MM.1S (cell line): ENCODE measurements around the gene EML5.

Experiments used
- DNase-seq: peaks from one replicate; pipeline ENCODE4 v3.0.0-alpha.2; 2015
- H2AFZ ChIP-seq: fragments of 300-600 bp; sonication (generic); 2 replicates; pipeline ENCODE4 v1.6.0; 2016; ENCODE audit warnings: antibody characterized with exemption, low read length
- H3F3A ChIP-seq: fragments of 300-600 bp; sonication (generic); 2 replicates; pipeline ENCODE4 v1.6.1; 2016; ENCODE audit warnings: mild to moderate bottlenecking, antibody characterized with exemption, low read length, moderate library complexity, mixed read lengths; ENCODE audit not compliant: insufficient read depth
- H3K27ac ChIP-seq: fragments of 300-600 bp; sonication (generic); 2 replicates; pipeline ENCODE4 v1.5.1; 2016; ENCODE audit warnings: mild to moderate bottlenecking, low read length
- H3K27me3 ChIP-seq: fragments of 300-600 bp; sonication (generic); replicated peaks from 2 replicates; pipeline ENCODE4 v1.6.0; 2016; ENCODE audit warnings: low read length; ENCODE audit not compliant: insufficient read depth
- H3K36me3 ChIP-seq: fragments of 300-600 bp; sonication (generic); replicated peaks from 2 replicates; pipeline ENCODE4 v1.6.1; 2016; ENCODE audit warnings: mild to moderate bottlenecking, low read length, mixed read lengths; ENCODE audit not compliant: insufficient read depth
- H3K4me1 ChIP-seq: fragments of 300-600 bp; sonication (generic); 2 replicates; pipeline ENCODE4 v1.6.1; 2016; ENCODE audit warnings: low read length, mixed read lengths
- H3K4me2 ChIP-seq: fragments of 300-600 bp; sonication (generic); 2 replicates; pipeline ENCODE4 v1.6.0; 2016; ENCODE audit warnings: low read depth, low read length
- H3K4me3 ChIP-seq: fragments of 300-600 bp; sonication (generic); 2 replicates; pipeline ENCODE4 v1.5.1; 2016; ENCODE audit warnings: low read length, mixed read lengths
- H3K79me2 ChIP-seq: fragments of 300-600 bp; sonication (generic); 2 replicates; pipeline ENCODE4 v1.6.1; 2016; ENCODE audit warnings: mixed run types, low read length, mixed read lengths
- H3K9ac ChIP-seq: fragments of 300-600 bp; sonication (generic); 2 replicates; pipeline ENCODE4 v1.6.1; 2016; ENCODE audit warnings: low read length, mixed read lengths
- H3K9me2 ChIP-seq: fragments of 300-600 bp; sonication (generic); replicated peaks from 2 replicates; pipeline ENCODE4 v1.6.1; 2016; ENCODE audit warnings: mild to moderate bottlenecking, low read length, mixed read lengths; ENCODE audit not compliant: insufficient read depth
- H3K9me3 ChIP-seq: fragments of 300-600 bp; sonication (generic); replicated peaks from 2 replicates; pipeline ENCODE4 v1.6.1; 2016; ENCODE audit warnings: mild to moderate bottlenecking, low read length, mixed read lengths; ENCODE audit not compliant: insufficient read depth
- H4K20me1 ChIP-seq: fragments of 300-600 bp; sonication (generic); 2 replicates; pipeline ENCODE4 v1.6.1; 2016; ENCODE audit warnings: mild to moderate bottlenecking, low read length, moderate library complexity, mixed read lengths; ENCODE audit not compliant: insufficient read depth
- CTCF ChIP-seq: fragments of 300-600 bp; sonication (generic); IDR thresholded peaks from 2 replicates; pipeline ENCODE4 v1.5.1; 2016; ENCODE audit warnings: antibody characterized with exemption, low read length, mixed read lengths
- EZH2 ChIP-seq: fragments of 300-600 bp; sonication (generic); optimal IDR thresholded peaks from 2 replicates; pipeline ENCODE3; 2017; ENCODE audit warnings: low read depth, mild to moderate bottlenecking, antibody characterized with exemption, low read length, mixed read lengths
- EZH2phosphoT487 ChIP-seq: fragments of 300-600 bp; sonication (generic); IDR thresholded peaks from 2 replicates; pipeline ENCODE4 v1.6.1; 2018; ENCODE audit warnings: antibody characterized with exemption, low read length

EML5 gene

GRCh38 chr14:88786715-88787114 is 6.0 kb downstream of the EML5 start:
- TF ChIP-seq CTCF = no peak
- no peak for TF ChIP-seq EZH2
- TF ChIP-seq EZH2phosphoT487 = no peak
- no peaks in the 10 kb centered on the region for H3K27me3 ChIP-seq
- no peak overlapping the region for H3K4me2 ChIP-seq
- H2AFZ ChIP-seq = no peak overlapping the region
- no peak overlapping the region for H3K9ac ChIP-seq
- no peaks in the 10 kb centered on the region for H3K9me2 ChIP-seq
- no peaks in the 10 kb centered on the region for H3K4me1 ChIP-seq
- H3K36me3 ChIP-seq = no peaks in the 10 kb centered on the region
- H3K79me2 ChIP-seq = no peaks in the 10 kb centered on the region
- H3K27ac ChIP-seq = no peak overlapping the region
- H4K20me1 ChIP-seq = no peaks in the 10 kb centered on the region
- H3F3A ChIP-seq = no peaks in the 10 kb centered on the region
- no peak for DNase-seq
- H3K9me3 ChIP-seq = no peaks in the 10 kb centered on the region
- no peak overlapping the region for H3K4me3 ChIP-seq

- no peaks in the 10 kb centered on the region for H3K4me1 ChIP-seq
These were observed 6.8 kb downstream of the EML5 start for GRCh38 chr14:88785911-88786310.

GRCh38 chr14:88775532-88775931 is 17.2 kb downstream of the EML5 start:
- H3K4me2 ChIP-seq = no peak overlapping the region
- DNase-seq = no peak
- TF ChIP-seq EZH2 = no peak

More at GRCh38 chr14:88785911-88786310, 6.8 kb downstream of the EML5 start:
- no peaks in the 10 kb centered on the region for H3F3A ChIP-seq
- H3K27ac ChIP-seq = no peak overlapping the region
- H3K9ac ChIP-seq = no peak overlapping the region
- H3K27me3 ChIP-seq = no peaks in the 10 kb centered on the region
- H2AFZ ChIP-seq = no peak overlapping the region
- H3K36me3 ChIP-seq = no peaks in the 10 kb centered on the region
- no peaks in the 10 kb centered on the region for H3K9me2 ChIP-seq
- H3K4me3 ChIP-seq = no peak overlapping the region
- DNase-seq = no peak
- no peaks in the 10 kb centered on the region for H3K9me3 ChIP-seq
- no peak for TF ChIP-seq CTCF
- TF ChIP-seq EZH2phosphoT487 = no peak
- TF ChIP-seq EZH2 = no peak
- H3K79me2 ChIP-seq = no peaks in the 10 kb centered on the region
- H3K4me2 ChIP-seq = no peak overlapping the region
- H4K20me1 ChIP-seq = no peaks in the 10 kb centered on the region

GRCh38 chr14:88770736-88771135 is 22.0 kb downstream of the EML5 start:
- TF ChIP-seq EZH2 (no peak), EZH2phosphoT487 (no peak), CTCF (no peak)
- no peaks in the 10 kb centered on the region for H3K9me2 ChIP-seq
- no peaks in the 10 kb centered on the region for H3K4me1 ChIP-seq
- no peak overlapping the region for H3K27ac ChIP-seq
- no peaks in the 10 kb centered on the region for H3K27me3 ChIP-seq
- no peak for DNase-seq
- H2AFZ ChIP-seq = no peak overlapping the region
- no peak overlapping the region for H3K4me2 ChIP-seq
- no peaks in the 10 kb centered on the region for H3K36me3 ChIP-seq
- no peak overlapping the region for H3K9ac ChIP-seq
- H3F3A ChIP-seq = no peaks in the 10 kb centered on the region
- H4K20me1 ChIP-seq = no peaks in the 10 kb centered on the region
- H3K79me2 ChIP-seq = no peaks in the 10 kb centered on the region
- H3K9me3 ChIP-seq = no peaks in the 10 kb centered on the region
- no peak overlapping the region for H3K4me3 ChIP-seq

More at GRCh38 chr14:88775532-88775931, 17.2 kb downstream of the EML5 start:
- Histone ChIP-seq H3K4me3 (no peak overlapping the region), H3F3A (no peaks in the 10 kb centered on the region), H3K9me2 (no peaks in the 10 kb centered on the region), H4K20me1 (no peaks in the 10 kb centered on the region), H3K27ac (no peak overlapping the region), H3K9ac (no peak overlapping the region), H3K36me3 (no peaks in the 10 kb centered on the region), H3K27me3 (no peaks in the 10 kb centered on the region), H3K79me2 (no peaks in the 10 kb centered on the region), H3K4me1 (no peaks in the 10 kb centered on the region), H3K9me3 (no peaks in the 10 kb centered on the region), H2AFZ (no peak overlapping the region)
